ENCODE results near the gene FZD1.

Gene FZD1

GRCh38 chr7:91265693-91266066 is 1.4 kb downstream of the FZD1 start:
- no peak for DNase-seq

DNA sequence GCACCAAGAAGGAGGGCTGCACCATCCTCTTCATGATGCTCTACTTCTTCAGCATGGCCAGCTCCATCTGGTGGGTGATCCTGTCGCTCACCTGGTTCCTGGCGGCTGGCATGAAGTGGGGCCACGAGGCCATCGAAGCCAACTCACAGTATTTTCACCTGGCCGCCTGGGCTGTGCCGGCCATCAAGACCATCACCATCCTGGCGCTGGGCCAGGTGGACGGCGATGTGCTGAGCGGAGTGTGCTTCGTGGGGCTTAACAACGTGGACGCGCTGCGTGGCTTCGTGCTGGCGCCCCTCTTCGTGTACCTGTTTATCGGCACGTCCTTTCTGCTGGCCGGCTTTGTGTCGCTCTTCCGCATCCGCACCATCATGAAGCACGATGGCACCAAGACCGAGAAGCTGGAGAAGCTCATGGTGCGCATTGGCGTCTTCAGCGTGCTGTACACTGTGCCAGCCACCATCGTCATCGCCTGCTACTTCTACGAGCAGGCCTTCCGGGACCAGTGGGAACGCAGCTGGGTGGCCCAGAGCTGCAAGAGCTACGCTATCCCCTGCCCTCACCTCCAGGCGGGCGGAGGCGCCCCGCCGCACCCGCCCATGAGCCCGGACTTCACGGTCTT is 1.9 kb downstream of the FZD1 start:
- no peak for DNase-seq

GRCh38 chr7:91266689-91267090 is 2.5 kb downstream of the FZD1 start:
- DNase-seq: no peak

DNA sequence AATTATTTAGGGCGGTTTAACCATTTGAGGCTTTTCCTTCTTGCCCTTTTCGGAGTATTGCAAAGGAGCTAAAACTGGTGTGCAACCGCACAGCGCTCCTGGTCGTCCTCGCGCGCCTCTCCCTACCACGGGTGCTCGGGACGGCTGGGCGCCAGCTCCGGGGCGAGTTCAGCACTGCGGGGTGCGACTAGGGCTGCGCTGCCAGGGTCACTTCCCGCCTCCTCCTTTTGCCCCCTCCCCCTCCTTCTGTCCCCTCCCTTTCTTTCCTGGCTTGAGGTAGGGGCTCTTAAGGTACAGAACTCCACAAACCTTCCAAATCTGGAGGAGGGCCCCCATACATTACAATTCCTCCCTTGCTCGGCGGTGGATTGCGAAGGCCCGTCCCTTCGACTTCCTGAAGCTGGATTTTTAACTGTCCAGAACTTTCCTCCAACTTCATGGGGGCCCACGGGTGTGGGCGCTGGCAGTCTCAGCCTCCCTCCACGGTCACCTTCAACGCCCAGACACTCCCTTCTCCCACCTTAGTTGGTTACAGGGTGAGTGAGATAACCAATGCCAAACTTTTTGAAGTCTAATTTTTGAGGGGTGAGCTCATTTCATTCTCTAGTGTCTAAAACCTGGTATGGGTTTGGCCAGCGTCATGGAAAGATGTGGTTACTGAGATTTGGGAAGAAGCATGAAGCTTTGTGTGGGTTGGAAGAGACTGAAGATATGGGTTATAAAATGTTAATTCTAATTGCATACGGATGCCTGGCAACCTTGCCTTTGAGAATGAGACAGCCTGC is 3.1 kb downstream of the FZD1 start:
- no peak for DNase-seq

GRCh38 chr7:91270372-91270771 is 6.1 kb downstream of the FZD1 start:
- no peak for DNase-seq

DNA sequence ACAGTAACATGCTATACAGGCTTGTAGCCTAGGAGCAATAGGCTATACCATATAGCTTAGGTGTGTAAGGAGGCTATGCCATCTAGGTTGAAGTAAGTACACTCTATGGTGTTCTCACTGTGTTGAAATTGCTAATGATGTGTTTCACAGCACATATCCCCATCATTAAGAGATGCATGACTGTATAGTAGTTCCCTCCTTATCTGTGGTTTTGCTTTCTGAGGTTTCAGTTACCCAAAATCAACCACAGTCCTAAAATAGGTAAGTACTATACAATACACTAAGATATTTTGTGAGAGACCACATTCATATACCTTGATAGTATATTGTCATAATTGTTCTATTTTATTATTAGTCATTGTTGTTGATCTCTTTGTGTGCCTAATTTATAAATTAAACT is 12.7 kb downstream of the FZD1 start:
- no peak for DNase-seq

- no peak for DNase-seq
These were observed 16.0 kb downstream of the FZD1 start for GRCh38 chr7:91280185-91280584.

DNA sequence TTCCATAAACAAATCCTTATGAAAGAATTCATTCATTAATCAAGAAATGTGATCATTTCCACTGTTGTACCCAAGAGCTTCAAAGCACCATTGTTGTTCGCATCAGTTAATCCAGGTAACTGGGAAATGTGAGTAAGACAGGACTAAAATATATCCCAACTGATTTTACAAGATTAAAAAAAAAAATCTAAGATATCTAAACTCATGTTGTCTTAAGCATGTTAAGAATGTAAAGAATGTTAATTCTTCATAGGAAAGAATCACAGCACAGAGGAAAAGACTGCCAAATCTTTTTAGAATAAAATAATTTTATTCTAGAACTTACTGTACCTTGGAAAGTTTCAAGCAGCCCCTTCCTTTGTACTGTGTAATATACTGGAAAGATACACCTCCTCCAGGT is 16.4 kb downstream of the FZD1 start:
- no peak for DNase-seq

- DNase-seq: no peak
These were observed 21.6 kb downstream of the FZD1 start for GRCh38 chr7:91285696-91286355.

DNA sequence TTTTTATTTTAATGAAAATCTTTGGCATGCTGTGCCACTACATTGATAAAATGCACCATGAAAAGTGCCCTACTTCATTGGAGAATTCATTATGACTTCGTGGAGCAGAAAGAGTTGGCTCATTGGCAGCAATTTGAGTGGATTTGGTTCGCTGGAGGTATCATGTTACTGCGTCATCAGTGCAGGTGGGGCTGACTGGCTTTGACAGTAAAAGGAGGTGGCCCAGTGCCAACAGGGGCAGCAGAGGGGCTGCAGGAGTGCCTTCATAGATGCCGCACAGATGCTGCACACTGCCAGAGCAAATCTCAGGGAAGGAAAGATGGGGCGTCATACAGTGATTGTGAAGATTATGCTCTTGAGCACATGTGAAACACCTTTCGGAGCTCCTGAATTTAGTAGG is 22.2 kb downstream of the FZD1 start:
- DNase-seq: no peak

- no peak for DNase-seq
These were observed 23.3 kb downstream of the FZD1 start for GRCh38 chr7:91287371-91288084.

DNA sequence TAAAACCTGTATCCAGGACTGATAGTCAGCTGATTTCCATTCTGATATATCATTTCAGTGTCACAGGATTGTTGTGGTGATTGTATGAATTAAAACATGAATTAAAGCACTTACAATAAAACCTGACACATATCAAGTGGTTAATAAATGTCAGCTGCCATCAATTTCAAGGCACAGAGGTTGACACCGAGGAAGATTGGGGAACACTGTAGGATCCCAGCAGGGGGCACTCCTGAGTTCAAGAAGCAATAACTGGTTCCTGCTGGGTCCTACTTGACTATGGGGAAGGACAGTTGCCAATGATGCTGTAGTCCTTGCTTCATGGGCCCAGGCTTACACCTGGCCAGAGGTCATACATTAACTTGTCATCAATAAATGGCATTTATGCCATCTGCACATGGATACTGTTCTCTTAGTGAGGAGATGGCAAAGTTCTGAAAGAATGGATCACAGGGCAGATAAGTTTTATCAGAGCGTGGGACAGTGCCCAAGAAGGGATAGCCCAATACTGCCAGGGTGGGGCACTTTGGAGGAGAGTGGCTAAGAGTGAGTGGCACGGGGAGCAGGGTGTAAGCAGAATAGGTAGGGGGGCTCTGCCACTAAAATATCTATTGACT is 24.1 kb downstream of the FZD1 start:
- DNase-seq: no peak

DNA sequence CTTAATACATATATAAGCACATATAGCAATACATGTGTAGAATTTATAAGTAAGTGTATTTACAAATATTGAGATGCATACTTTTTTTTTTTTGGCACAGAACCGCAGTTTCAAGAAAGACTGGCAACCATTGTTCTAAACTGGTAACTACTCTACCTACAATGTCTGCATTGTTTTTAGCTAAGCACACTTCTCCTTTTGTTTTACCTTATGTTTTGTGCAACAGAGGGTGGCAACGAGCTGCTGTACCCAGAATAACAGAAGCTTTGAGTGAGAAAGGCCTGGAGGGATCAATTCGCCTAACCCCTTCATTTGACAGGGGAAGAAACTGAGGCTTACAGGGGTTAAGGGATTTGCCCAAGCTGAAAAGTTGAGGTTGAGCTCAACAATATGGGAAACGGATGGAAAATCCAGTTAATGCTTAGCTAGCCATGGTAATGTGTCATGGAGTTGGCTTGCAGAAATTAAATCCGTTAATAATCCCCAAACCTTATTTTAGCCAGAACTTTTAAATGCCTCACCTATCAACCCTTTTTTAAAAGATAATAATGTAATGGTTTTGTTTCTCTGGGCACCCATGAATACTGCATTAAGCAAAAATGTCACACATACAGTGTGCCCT is 25.5 kb downstream of the FZD1 start:
- no peak for DNase-seq

GRCh38 chr7:91291302-91291701 is 27.1 kb downstream of the FZD1 start:
- DNase-seq: no peak

DNA sequence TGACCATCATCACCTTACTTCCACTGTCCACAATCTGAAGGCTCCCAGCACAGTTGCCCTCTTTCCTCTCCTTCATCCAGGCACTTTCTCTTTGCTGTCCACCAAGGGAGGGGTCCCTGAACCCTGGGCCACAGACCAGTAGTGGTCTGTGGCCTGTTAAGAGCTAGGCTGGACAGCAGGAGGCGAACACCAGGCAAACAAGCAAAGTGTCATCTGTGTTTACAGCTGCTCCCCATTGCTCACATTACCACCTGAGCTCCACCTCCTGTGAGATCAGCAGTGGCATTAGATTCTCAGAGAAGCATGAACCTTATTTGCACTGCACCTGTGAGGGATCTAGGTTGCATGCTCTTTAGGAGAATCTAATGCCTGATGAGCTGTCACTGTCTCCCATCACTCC is 27.7 kb downstream of the FZD1 start:
- no peak for DNase-seq

- no peak for DNase-seq
These were observed 28.3 kb downstream of the FZD1 start for GRCh38 chr7:91292506-91292905.

GRCh38 chr7:91293136-91293535 is 28.9 kb downstream of the FZD1 start:
- no peak for DNase-seq

DNA sequence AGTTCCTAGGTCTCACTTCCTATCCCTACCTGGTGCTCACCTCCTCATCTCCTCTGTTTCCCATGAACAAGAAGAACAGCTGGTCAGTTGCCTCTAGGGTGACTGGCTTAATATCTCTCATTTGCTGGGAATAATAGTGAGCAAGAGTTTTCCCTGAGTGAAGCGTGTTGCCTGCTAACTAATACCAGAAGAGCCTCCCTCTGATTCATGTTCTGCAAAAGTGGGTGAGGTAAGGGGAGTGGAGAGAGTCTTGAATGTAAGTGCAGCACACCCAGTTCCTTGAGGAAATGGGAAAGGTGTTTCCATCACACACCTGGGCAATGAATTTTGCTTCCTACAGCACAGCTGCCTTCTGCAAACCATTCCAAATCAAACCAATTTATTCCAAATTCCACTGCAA is 29.6 kb downstream of the FZD1 start:
- no peak for DNase-seq

- no peak for DNase-seq
These were observed 30.5 kb downstream of the FZD1 start for GRCh38 chr7:91294639-91295220.

DNA sequence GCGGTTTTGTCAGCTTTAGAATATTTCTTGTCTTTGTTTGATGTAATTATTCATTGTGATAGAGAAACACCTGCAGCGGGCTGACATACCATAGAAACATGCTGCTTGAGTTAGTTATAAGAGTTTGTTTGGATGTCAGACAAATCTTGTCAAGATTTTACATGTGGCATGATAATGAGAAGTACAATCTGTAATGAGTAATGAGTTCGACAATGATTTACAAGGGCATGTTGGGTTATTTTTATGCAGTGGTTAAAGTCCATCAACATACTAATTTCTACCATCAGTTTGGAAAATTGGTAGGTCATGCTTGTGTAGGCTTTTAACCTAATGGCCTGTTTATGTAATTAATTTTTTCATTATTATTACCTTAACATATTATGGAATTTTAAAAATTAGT is 31.3 kb downstream of the FZD1 start:
- no peak for DNase-seq

GRCh38 chr7:91297939-91298338 is 33.7 kb downstream of the FZD1 start:
- no peak for DNase-seq

All from T1000 (cell line).